ENCODE data around the gene PDE4A. TPM values are rescaled to one million over a fixed set of nuclear protein-coding genes. Genes with fewer than 3 reads are reported as not detected.
"Not testable (repeated sequence)": the region's sequence is repeated elsewhere in the genome, so short reads cannot be mapped to it uniquely, and the experiment has no call there.

The PDE4A gene
- total and polyA plus RNA-seq, 8 donors: 5.0 to 12.6 (median 9.3) TPM

DNA sequence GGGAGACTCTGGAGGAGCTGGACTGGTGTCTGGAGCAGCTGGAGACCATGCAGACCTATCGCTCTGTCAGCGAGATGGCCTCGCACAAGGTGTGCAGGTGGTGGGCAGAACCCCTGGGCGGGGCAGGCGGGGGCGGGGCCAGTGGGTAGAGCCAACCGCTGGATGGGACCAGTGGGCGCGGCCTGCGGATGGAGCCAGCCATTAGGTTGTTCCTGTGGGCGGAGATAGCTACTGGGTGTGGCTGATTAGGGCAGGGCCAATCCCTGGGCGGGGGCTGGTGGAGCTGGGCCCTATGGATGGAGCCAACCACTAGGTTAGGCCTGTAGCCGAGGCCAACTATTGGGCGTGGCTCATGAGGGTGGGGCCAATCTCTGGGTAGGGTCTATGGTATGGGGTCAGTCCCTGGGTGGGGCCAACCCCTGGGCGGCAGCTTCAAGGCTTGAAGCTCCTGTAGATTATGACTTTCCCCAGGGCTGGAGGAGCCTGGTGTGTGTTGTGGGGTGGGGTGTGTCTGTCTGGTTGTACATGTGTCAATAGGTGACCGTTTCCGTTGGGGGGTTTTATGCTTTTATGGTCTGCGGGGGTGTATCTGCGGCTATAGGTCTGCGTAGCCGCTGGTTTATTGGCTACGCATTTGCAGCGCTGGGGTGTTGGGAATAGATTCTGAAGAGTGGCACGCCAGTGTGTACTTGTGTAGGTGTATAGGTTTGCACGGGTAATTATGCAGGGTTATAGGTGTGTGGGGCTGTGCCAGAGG, 30.7 kb downstream of the PDE4A start:
- TF ChIP-seq, protein P1, sequence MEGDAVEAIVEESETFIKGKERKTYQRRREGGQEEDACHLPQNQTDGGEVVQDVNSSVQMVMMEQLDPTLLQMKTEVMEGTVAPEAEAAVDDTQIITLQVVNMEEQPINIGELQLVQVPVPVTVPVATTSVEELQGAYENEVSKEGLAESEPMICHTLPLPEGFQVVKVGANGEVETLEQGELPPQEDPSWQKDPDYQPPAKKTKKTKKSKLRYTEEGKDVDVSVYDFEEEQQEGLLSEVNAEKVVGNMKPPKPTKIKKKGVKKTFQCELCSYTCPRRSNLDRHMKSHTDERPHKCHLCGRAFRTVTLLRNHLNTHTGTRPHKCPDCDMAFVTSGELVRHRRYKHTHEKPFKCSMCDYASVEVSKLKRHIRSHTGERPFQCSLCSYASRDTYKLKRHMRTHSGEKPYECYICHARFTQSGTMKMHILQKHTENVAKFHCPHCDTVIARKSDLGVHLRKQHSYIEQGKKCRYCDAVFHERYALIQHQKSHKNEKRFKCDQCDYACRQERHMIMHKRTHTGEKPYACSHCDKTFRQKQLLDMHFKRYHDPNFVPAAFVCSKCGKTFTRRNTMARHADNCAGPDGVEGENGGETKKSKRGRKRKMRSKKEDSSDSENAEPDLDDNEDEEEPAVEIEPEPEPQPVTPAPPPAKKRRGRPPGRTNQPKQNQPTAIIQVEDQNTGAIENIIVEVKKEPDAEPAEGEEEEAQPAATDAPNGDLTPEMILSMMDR (IDR thresholded peaks at IDR 0.05): no peak
- DNase-seq (peak in 1 of 6 donors; percentile 67), FAIRE-seq (no peak), ATAC-seq (peak in 1 of 4 donors; percentile 26)
- WGBS, 2 donors: 90 to 91% methylated on average over 24 to 25 of the region's 25 CpGs
- Histone ChIP-seq H3K36me3 (peaks cover 0 to 16% (median 3%) of the 10 kb centered on the region in 3 donors), H3K4me3 (no peak overlapping the region), H3K9me3 (no peaks in the 10 kb centered on the region), H3K27me3 (no peaks in the 10 kb centered on the region), H3K27ac (no peak overlapping the region), H3K4me1 (no peaks in the 10 kb centered on the region)
- intact Hi-C loops (cut with DNase I): no loop called here

DNA sequence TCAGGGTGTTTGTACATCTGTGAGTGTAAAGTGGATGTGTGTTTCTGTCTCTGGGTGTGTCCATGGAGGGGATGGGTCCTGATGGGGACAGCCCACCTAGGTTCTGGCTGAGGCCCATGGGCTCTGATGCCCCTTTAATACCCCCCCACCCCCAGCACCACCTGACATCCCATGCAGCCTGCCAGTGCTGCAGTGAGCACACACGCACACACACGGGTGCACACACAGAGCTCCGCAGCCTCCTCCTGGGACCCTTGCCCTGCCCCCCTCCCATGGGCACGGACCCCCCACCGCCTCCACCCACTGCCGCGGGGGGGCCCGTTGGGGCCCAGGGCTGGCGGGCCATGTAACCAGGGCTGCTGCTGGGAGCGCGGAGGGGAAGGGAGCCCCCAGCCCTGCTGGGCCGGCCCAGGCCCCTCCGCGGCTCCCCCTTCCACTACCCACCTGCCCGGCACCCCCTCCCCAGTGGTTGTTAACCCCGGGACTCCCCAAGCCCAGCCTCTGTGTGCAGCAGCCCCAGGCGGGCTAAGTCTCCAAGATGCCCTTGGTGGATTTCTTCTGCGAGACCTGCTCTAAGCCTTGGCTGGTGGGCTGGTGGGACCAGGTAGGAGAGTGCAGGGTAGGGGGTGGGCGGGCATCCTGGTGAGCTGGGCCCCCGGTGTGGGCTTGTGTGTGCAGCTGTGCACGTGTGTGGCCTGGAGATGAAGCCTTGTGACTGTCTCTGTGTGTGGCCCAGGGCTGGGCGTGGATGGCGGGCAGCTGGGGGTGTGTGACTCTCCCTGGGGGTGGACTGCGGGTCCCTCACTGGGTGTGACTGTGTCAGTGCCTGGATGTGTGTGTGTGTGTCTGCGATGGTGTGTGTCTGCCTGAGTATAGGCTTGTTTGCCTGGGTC, 32.6 kb downstream of the PDE4A start:
- H3K27me3 ChIP-seq: no peaks in the 10 kb centered on the region
- peaks cover 0 to 13% (median 3%) of the 10 kb centered on the region in 3 donors for H3K36me3 ChIP-seq
- WGBS, 2 donors: 78 to 80% methylated on average over 20 to 25 of the region's 25 CpGs
- no peak for FAIRE-seq
- H3K27ac ChIP-seq: no peak overlapping the region
- no peak overlapping the region for H3K4me3 ChIP-seq
- H3K4me1 ChIP-seq: no peaks in the 10 kb centered on the region
- H3K9me3 ChIP-seq: no peaks in the 10 kb centered on the region
- no peak for ATAC-seq
- DNase-seq: no peak
- intact Hi-C loops (cut with DNase I): no loop called here
- TF ChIP-seq, protein P1 (IDR thresholded peaks at IDR 0.05): no peak

DNA sequence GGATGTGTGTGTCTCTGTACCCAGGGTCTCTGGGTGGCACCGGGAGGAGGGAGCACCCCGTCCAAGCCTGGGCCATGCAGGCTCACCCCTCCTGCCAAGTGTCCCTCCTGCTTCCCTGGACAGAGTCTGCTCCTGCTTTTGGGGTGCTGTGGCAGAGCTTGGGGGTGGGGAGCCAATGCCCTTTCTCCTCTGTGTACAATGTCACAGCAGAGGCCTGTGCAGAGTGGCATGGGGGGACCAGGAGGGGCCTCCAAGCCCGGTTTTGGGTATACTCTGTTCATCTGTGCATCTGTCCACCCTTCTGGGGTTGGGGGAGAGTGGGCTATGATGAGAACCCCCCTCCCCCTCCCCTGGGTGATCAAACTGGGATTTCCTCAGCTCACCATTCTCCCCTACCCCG, 33.5 kb downstream of the PDE4A start:
- Histone ChIP-seq H3K36me3 (peaks cover 0 to 7% (median 2%) of the 10 kb centered on the region in 3 donors), H3K4me1 (no peaks in the 10 kb centered on the region), H3K9me3 (no peaks in the 10 kb centered on the region), H3K27ac (no peak overlapping the region), H3K4me3 (no peak overlapping the region), H3K27me3 (no peaks in the 10 kb centered on the region)
- ATAC-seq: no peak
- TF ChIP-seq, protein P1 (IDR thresholded peaks at IDR 0.05): no peak
- WGBS, 2 donors: 75 to 85% methylated on average over 4 of the region's 4 CpGs
- intact Hi-C loops (cut with DNase I): no loop called here
- DNase-seq: no peak
- FAIRE-seq: no peak

DNA sequence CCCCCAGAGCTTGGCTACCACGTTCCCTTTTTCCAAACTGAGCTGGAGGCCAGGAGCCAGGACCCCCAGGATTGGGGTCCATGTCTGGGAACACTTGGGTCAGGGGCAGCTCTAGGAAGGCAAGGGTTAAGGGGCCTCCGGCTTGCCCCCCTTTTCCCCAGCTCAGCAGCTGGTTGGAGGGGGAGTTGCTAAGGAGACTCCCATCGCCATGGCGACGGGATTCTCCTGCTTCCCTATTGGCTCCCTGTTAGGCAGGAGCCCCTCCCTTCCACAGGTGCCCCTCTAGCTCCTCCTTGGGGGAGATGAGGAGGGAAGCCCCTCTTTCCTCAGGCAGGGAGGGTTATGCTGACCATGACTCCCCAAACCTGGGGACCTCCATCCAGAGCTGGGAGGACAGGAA, 33.9 kb downstream of the PDE4A start:
- no peak for FAIRE-seq
- Histone ChIP-seq H3K36me3 (peaks cover 0 to 3% (median 0%) of the 10 kb centered on the region in 3 donors), H3K9me3 (no peaks in the 10 kb centered on the region), H3K27me3 (no peaks in the 10 kb centered on the region), H3K4me3 (no peak overlapping the region), H3K4me1 (no peaks in the 10 kb centered on the region), H3K27ac (no peak overlapping the region)
- 74 to 79% methylated on average over 5 of the region's 5 CpGs for WGBS, 2 donors
- TF ChIP-seq, protein P1 (IDR thresholded peaks at IDR 0.05): no peak
- DNase-seq: no peak
- no peak for ATAC-seq
- intact Hi-C loops (cut with DNase I): no loop called here

DNA sequence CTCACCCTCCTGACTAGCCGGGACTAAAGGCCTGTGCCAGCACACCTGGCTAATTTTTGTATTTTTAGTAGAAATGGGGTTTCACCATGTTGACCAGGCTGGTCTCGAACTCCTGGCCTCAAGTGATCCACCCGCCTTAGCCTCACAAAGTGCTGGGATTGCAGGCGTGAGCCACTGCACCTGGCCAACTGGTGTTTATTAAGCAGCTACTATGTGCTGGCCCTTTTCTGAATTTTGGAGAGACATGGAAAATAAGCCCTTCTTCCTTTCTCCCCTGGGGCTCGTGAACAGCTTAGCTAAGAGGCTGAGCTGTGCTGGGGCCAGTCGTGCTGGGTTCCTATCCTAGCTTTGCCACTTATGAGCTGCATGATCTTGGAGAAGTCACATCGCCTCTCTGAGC, 38.4 kb downstream of the PDE4A start:
- H3K27me3 ChIP-seq; H3K36me3 ChIP-seq; ATAC-seq; intact Hi-C loops (cut with DNase I); DNase-seq; H3K4me3 ChIP-seq; H3K9me3 ChIP-seq; H3K4me1 ChIP-seq; FAIRE-seq; H3K27ac ChIP-seq: not testable (repeated sequence)
- 96% methylated on average over 7 of the region's 7 CpGs for WGBS, 2 donors

Measured in pancreas (tissue), 10 donors.